Thyroid gland (tissue), 4 donors: ENCODE data around the gene SPR.

Source experiments
- POLR2A ChIP-seq, 2 donors: fragments of 450-650 bp; IDR thresholded peaks; one replicate each; pipeline ENCODE4 v1.6.1; 2017; ENCODE audit warnings: antibody characterized with exemption in 2 of 2, mild to moderate bottlenecking in 2 of 2, moderate library complexity in 1 of 2
- TF ChIP-seq, protein P1 (sequence below), 6 experiments: fragments of 200-600 bp in 3 of 6; fragments of 450-650 bp in 3 of 6; sonication (generic) in 3 of 6; IDR thresholded peaks; one replicate each; pipeline ENCODE4 v1.5.1; 2016 to 2019; ENCODE audit warnings: antibody characterized with exemption in 6 of 6, mild to moderate bottlenecking in 2 of 6, inconsistent platforms in 1 of 6, moderate library complexity in 1 of 6

DNA sequence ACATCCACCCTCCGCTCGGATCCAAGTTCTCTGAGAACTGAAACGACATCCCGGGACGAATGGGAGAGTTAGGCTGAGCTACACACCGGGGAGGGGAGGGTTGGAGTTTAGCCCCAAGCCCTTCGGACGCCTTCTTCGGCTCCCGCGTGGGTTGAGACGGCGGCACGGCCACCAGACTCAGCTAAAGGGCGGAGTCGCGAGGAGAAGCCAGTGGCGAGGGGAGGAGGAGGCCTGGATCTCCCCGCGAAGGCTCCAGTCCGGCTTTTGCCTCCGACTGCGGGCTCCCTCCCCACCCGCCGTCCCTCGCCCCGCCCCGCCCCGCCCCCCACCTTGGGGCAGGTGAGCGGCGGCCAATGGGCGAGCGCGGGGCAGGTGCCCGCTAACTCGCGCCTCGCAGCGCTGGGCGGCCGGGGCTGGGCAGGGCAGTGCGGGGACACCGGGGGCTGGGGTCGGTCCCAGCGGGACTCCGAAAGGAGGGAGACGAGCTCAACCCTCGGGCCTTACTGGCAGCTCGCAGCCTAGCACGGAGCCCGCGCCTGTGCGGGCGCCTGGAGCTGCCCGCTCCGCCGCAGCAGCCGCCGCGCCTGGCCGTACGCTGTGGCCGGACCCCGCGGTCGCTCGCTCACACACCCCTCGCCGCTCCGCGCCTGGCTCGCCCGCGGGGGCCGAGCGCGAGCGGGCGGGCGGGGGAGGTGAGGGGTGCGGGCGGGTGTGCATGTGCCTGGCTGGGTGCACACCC is 30.1 kb downstream of the SPR start, which contains the start of gene EMX1:
- TF ChIP-seq, protein P1, sequence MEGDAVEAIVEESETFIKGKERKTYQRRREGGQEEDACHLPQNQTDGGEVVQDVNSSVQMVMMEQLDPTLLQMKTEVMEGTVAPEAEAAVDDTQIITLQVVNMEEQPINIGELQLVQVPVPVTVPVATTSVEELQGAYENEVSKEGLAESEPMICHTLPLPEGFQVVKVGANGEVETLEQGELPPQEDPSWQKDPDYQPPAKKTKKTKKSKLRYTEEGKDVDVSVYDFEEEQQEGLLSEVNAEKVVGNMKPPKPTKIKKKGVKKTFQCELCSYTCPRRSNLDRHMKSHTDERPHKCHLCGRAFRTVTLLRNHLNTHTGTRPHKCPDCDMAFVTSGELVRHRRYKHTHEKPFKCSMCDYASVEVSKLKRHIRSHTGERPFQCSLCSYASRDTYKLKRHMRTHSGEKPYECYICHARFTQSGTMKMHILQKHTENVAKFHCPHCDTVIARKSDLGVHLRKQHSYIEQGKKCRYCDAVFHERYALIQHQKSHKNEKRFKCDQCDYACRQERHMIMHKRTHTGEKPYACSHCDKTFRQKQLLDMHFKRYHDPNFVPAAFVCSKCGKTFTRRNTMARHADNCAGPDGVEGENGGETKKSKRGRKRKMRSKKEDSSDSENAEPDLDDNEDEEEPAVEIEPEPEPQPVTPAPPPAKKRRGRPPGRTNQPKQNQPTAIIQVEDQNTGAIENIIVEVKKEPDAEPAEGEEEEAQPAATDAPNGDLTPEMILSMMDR (IDR thresholded peaks at IDR 0.05) = no peak
- TF ChIP-seq POLR2A (IDR thresholded peaks at IDR 0.05) = no peak
